ENCODE measurements around the gene VPREB3.
A peak's percentile ranks its signal among the peaks of the same experiment; 100 is the strongest.

VPREB3 gene, protein sequence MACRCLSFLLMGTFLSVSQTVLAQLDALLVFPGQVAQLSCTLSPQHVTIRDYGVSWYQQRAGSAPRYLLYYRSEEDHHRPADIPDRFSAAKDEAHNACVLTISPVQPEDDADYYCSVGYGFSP

DNA sequence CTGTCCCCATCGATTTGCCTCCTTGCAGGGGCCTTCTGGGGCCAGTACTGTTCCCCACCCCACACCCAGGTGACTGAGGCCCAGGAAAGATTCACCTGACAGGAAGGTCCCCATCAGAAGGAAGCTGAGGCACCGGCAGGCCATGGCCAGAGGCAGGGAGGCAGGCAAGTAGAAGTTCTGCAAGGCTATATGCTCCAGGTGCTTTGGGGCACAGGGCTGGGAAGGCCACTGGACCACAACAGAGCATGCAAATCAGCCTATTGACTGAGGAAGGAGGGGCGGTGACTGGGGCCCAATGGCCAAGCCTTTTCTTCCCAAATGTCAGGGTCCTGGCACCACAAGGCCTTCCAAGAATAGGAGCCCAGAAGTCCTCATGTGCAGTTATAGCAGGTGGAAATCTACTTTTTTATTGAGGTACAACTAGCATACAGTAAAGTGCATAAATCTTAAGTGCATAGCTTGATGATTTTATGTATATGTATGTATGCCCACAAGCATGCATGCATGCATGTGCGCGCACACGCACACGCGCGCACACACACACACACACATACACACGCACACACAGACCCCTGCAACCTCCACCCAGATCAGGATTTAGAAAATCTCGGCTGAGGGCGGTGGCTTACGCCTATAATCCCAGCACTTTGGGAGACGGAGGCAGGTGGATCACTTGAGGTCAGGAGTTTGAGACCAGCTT is at the start of gene VPREB3:
Gene VPREB3, minus strand, starts transcription at position 206 of the 700 bp plus-strand sequence. Its CDS starts 62 bp downstream, at position 144.
- DNase-seq = no peak

DNA sequence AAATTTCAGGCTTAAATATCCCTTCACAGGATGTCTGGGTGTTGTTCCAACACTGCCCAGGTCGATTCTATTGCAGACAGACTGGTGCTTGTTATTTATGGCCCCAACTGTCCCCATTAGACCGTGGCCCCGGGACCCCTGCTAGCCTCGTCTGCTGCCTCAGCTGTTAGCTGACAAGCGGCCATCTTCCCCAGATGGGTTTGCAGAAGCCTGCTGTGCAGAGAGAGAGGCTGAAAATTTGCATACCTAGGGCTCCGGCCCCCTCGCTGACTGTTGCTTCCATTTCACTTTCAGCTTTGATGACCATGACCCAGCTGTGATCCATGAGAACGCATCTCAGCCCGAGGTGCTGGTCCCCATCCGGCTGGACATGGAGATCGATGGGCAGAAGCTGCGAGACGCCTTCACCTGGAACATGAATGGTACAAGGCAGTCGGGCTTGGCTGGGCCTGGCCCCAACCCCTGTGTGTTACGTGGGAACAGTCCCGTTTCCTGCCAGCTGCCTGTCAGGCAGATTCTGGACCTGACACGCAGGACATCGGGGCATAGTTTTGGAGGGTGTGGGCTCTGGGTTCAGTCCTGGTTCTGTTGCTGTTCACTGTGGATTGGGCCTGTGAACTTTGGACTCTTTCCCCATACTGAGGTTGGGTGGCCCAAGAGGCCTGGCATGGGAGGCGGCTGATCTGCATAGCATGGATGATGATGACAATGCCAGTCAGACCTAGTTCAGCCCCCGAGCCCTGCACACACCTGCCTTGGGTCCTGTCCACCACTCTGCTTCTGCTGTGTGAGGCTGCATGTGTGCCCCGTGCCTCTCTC is 49.0 kb upstream of the VPREB3 start:
- DNase-seq = no peak

DNA sequence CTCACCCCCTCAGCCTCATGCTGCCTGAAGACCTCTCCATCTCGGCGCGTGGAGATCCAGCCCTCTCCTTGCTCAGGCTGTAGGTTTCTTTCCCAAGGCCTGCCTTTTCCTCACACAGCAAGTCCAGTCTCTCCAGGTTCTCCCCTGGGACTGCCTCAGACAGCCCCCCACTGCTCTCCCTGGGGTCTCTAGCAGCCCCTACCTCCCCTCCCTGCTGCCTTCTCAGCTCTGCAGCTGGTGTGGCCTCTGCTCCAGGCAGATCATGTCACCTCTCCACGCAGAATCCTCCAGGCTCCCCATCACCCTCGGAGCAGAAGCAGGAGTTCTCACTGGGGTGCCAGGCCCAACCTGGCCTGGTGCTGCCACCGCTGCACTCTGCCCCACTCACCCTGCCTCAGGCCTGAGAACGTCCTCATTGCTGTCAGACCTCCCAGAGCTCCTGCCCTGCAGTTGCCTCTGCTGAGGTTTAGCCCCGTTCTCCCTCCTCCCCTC is 47.7 kb upstream of the VPREB3 start:
- no peak for DNase-seq

DNA sequence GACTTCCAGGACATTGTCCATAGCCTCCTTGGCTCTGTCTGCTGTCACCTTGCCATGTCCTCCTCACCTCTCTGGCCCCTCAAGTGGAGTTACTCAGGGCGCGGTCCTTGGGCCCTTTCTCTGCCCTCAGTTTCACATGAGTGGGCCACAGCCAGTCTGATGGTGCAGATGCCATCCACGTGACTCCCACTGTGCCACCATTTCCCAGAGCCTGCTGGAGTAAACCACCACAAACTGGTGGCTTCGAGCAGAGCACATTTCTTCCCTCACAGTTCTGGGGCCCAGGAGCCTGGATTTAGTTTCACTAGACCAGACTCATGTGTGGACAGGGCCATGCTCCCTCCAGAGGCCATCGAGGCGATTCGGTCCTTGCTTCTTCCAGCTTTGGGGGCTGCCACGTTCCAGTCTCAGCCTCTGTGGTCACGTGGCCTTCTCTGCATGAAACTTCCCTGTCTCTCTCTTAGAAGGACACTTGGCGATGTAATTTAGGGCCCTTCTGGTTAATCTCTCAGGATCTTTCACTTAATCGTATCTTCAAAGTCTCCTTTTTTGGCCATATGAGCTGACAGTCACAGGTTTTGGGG is 47.1 kb upstream of the VPREB3 start:
- no peak for DNase-seq

DNA sequence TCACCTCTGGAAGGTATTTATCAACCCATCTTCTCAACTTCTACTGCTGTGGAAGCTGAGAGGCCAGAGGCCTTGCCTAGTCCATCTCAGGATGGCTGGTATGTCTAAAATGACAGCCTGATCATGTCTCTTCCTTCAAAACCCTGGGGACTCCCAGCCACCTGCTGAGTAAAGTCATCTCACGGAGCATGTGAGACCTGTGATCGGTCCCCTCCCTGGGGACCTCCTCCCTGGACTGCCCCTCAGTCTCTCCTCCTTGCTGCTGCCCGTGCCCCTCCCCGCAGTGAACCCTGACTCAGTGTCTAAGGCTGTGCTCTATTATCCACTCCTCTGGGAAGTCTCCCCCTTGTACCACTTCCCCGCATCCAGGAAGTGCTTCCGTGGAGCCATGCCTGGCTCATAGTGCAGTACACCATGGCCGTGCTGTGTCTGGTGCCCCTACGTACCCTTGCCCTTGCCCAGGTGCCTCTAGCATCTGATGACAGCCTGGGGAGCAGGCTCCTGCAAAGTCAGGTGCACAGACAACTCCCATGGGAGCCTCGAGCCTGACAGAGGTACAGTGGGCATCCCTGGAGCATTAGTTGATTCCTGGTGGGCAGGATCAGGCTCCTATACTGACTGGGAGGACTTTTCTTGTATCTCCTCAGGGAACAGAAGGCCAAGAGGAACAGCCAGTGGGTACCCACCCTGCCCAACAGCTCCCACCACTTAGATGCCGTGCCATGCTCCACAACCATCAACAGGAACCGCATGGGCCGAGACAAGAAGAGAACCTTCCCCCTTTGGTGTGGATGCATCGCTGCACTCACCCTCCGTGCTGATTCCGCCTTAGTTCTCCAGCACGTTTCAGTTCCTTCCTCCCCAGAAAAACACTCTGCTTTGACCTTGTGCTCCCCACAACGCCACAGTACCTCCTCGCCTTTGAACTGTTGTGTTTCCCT is 46.3 kb upstream of the VPREB3 start:
- DNase-seq = no peak

DNA sequence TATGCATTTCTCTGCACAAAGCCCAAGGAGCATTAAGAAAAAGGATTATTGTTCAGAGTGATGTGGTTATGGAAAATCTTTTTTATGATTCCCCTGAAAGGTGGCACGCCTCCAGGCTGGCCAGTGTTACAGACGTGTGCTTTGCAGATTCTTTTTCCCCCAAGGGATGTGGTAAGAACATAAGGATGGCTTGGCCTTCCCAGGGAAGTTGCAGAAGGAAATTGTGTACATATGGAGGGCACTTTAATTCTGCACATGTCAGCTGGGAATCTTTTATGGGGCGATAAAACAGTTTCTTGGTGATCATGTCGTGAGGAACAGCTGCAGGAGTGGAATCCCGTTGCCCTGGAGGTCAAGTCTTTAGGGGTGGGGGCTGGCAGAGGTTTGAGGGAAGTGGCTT is 42.2 kb upstream of the VPREB3 start:
- DNase-seq = no peak

DNA sequence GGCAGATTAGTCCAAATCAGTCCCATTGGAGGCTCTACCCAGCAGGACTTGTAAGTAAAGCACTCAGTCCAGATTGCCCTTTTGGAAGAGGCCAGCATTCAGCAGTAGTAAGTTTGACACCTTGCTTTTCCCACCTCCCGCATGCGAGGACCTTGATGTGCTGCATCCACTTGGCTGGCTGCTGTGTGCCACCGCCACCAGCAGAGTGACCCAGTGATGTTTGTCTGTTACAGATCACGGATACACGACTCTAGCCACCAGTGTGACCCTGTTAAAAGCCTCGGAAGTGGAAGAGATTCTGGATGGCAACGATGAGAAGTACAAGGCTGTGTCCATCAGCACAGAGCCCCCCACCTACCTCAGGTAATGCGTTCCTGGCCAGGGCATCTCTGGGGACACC is 39.1 kb upstream of the VPREB3 start:
- DNase-seq = no peak

DNA sequence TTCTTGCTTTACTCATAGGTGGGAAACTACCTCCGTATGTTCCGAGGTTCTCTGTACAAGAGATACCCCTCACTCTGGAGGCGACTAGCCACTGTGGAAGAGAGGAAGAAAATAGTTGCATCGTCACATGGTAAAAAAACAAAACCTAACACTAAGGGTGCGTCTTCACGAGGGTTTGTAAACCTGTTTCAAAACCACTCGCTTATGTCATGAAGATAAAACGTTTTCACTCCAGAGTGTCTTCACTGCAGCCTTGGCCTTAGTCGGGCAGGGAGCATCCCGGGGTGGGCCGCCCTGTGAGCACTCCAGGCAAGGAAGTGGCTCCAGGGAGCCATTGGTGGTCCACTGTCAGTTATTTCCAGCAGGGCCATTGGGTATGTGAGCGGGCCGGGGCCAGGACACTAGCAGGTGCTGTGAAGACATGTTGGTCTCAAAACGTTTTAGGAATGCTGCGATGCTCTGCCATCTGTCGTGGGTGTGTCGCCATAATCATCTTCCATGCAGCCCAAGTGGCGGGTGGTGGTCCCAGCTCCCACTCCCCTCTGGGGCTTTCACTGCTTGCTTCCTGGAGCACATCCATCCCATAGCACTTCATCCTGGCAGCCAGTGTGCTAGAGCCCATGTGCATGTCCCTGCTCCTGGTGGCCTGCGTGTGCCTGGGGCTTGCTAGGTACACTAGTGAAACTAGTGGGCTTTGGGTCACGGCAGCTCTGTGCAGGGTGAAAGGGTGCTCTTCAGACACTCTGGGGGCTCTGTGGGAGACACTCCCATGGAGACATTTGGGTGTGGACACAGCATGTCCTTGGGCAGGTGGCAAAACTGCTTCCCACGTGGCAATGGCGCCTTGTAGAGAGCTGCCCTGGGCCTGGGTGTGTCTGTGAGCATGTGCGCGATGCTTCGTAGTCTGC is 37.8 kb upstream of the VPREB3 start:
- no peak for DNase-seq

DNA sequence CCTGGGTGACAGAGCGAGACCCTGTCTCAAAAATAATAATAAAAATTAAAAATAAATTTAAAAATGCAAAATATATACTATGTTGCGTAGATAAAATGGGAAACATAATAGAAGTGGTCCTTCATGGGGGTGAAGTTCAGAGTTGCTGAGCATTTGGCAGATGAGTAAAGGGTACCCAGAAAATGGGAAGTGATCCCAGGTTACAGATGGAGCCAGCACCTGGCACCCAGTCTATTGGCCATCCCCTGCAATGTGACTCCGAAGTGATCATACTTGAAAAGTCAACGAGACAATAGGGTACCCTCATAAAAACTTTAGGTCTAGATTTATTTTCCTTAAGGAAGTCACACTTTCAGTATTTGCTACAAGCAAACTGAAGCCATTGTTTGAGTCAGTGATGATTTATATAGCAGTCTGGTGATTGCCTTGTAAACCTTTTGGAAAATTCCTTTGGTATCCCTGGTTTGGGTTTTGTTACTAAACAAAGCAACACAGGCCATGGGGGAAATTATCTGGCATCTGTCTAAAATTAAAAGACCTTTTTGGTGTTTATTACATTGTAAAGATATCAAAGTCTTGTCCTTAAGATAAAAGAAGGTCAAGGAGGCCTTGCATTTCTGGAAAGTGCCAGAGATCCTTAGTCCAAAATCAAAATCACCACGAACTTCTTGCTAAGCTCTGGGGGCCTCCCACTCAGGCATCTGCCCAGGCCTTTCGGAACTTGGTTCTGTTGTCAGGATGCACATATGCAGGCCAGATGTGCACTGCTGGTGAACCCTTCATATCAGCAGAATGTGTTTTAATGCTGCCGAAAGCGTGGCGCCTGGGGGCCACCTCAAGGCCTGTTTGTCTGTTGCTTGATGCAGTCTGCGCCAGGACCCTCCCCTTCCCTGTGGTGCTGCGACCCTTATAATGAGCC is 36.9 kb upstream of the VPREB3 start:
- DNase-seq = no peak

DNA sequence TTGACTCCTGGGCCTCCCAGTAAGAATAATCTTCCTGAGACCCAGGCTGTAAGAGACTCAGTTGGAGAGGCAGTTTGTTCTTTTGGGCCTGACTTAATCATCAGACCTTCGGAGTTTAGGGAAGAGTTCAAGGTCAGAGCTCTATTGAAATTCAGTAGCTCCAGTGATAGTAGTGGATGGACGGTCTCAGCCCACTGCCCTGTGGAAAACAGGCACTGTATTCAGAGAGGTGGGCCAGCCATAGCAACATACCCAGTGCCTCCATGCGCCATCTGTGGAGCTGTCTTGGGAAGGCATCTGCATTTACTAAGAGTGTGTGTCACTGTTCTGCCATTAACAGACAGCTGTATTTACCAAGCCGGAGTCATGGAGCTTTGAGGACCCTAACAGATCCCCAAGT is 35.4 kb upstream of the VPREB3 start:
- DNase-seq = no peak

DNA sequence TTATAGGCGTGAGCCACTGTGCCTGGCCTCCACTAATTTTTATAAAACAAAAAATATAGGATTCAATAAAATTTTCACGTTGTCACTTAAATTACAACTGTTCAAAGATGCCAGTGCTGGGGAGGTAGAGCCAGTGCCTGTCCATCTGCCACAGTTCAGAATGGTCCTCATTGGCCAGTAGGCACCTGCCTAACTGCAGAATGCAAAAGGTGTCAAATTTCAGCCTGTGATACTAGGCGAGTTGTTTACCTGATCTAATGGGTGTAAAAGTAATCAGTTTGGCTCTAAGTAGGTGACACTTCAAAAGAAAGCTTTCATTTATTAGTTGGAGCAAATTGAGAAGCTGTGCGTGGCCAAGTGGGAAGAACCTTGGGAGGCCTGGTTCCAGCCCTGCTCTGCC is 34.9 kb upstream of the VPREB3 start:
- no peak for DNase-seq

DNA sequence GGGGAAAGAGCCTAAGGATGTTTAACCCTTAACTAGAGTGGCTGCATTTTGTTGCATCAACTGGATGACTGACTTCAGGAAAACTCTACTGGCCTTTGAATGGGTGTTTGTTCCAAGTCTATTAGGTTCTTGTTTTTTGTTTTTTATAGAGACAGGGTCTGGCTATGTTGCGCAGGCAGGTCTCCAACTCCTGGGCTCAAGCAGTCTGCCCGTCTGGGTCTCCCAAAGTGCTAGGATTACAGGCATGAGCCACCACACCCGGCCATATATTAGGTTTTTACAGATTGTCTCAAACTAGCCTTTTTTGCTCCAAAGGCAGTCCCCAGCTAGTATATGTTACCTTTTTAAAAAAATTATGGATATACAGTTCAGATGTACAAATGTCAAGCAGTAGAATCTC is 33.7 kb upstream of the VPREB3 start:
- no peak for DNase-seq

DNA sequence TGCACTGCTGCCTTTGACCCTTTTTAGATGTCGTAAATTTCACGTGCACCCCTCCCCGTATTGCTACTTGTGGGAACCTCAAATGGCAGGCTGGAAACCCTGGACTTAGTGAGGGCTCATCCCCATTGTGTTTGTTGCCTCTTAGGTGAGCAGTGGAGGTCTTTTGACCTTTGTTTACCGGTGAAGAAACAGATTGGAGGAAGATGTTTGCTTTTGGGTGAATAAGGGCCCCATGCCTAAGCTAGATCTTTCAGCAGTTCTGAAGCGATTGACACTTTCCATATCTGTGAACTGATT is 33.3 kb upstream of the VPREB3 start:
- DNase-seq = no peak

DNA sequence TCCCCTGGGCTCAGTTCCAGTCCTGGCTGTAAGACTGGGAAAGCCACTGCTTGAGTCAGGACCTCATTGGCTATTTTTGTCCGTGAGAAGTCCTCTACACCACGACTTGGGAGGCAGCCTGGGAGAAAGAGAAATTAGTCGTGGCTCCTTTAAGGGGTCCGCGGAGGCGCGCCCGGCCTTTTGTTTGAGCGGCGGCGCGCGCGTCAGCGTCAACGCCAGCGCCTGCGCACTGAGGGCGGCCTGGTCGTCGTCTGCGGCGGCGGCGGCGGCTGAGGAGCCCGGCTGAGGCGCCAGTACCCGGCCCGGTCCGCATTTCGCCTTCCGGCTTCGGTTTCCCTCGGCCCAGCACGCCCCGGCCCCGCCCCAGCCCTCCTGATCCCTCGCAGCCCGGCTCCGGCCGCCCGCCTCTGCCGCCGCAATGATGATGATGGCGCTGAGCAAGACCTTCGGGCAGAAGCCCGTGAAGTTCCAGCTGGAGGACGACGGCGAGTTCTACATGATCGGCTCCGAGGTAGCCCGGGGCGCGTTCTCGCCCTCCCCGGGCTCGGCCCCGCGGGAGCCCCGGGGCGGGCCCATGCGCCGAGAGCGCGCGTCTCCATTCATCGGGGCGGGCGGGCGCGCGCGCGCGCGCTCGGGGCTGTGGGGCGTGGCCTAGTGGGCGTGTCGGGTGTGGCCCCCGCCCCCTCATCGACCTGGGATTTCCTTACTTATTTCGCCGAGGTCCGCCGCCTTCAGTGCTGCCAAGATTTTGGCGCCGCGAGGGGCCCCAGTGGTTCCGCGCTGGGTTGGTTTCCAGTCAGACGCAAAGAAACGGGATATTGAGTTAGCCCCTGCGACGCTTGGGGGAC is 32.8 kb upstream of the VPREB3 start, which contains the start of gene SMARCB1:
Gene SMARCB1, plus strand, starts transcription at position 215 of the 848 bp plus-strand sequence. Its CDS starts 204 bp downstream, at position 419.
- peak; percentile 81 for DNase-seq

DNA sequence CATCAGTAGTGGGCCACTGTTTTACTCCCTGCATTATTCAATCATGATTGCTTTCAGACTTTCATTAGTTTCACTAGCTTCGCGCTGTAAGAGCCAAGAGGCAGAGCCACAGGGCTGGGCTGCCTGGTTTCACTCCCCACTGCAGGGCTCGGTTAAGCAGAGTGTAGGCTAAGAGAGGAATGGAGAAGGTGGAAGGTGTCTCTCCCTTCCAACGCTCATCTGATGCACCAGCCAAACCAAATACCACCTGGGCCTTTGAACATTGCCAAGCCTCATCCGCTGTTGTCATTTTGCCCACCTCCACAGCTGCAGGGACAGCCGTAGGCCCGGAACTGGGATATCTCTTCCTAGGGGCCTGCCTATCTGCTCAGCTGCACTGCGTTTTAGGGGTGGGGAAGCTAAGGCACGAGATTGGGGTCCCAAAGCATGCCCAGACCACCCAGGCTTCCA is 32.1 kb upstream of the VPREB3 start:
- no peak for DNase-seq

DNA sequence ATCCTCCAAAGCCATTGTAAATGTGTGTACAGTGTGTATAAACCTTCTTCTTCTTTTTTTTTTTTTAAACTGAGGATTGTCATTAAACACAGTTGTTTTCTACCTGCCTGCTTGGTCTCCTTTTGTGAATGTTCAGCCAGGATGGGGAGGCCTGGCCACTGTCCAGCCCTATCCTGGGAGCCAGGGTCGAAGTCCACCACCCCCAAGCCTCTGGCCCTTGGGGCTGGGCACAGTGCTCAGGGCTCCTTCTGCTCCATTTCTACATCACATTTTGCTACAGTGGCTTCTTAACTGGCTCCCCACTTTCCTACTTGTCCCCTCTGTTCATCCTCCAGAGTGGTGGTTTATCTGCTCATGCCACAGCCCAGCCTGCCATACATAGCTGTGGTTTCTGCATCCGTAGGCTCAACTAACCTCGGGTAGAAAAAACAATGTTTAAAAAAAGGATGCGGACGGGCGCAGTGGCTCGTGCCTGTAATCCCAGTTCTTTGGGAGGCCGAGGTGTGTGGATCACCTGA is 30.0 kb upstream of the VPREB3 start:
- DNase-seq = peak; percentile 74

DNA sequence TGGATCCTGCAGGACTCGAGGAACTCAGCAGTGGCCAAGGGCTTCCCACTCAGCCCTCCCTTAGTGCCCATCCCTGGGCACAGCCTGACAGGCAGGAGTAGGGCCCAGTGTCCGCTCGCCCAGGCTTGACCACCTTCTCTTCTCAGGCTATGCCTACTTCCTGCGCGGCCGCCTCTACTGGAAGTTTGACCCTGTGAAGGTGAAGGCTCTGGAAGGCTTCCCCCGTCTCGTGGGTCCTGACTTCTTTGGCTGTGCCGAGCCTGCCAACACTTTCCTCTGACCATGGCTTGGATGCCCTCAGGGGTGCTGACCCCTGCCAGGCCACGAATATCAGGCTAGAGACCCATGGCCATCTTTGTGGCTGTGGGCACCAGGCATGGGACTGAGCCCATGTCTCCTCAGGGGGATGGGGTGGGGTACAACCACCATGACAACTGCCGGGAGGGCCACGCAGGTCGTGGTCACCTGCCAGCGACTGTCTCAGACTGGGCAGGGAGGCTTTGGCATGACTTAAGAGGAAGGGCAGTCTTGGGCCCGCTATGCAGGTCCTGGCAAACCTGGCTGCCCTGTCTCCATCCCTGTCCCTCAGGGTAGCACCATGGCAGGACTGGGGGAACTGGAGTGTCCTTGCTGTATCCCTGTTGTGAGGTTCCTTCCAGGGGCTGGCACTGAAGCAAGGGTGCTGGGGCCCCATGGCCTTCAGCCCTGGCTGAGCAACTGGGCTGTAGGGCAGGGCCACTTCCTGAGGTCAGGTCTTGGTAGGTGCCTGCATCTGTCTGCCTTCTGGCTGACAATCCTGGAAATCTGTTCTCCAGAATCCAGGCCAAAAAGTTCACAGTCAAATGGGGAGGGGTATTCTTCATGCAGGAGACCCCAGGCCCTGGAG is 29.3 kb upstream of the VPREB3 start:
- DNase-seq = no peak

DNA sequence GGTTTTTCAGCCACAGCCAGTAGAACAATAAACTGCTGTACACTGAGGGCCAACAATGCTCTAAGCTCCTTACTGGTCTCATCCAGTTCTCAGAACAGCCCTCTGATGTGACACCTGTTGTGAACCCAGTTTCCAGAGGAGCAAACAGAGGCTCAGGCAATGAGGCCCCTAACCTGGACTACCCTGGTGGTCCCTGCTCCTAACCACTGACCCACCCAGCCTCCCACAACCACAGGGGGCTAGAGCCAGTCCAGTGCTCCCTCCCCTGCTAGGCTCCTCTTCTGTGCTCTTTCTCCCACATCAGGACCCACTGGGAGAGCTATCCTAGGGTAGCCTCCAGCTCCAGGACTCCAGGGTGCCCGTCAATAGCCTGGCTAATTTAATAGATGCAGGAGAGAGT is 28.5 kb upstream of the VPREB3 start:
- no peak for DNase-seq

All from GDM1 (cell line).